Measurements from ENCODE around the gene DMRTC1B. TPM values are rescaled to one million over a fixed set of nuclear protein-coding genes. Genes with fewer than 3 reads are reported as not detected.
"Not testable (repeated sequence)": the region's sequence is repeated elsewhere in the genome, so short reads cannot be mapped to it uniquely, and the experiment has no call there.

DMRTC1B gene, protein sequence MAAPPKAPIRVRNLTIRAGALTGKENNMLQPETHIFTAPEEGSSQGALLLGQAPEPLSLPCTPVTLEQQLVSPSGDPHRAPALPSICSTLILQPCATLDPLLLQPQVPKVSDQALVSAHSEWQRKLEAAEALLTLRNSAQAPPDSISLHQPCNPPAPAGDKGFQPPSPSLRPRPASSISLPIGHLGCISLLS
- under 1 TPM in 1 of 2 experiments, not detected in 1; 0.18 TPM for total RNA-seq

- peak; percentile 77 for ATAC-seq
- H3K36me3 Mint-ChIP-seq (ENCODE audit: low read depth); H3K27me3 Mint-ChIP-seq (ENCODE audit: low read depth); H3K4me1 Mint-ChIP-seq (ENCODE audit: low read depth); H3K4me3 Mint-ChIP-seq; POLR2A ChIA-PET; H3K27ac Mint-ChIP-seq; CTCF ChIA-PET; H3K9me3 Mint-ChIP-seq (ENCODE audit: insufficient read depth); DNase-seq: not testable (repeated sequence)
Observed at GRCh38 chrX:72776653-72777466, at the start of gene DMRTC1B. DMRTC1B (plus strand) TSS chrX:72776890; CDS start chrX:72845136, 68,246 bp downstream.

DNA sequence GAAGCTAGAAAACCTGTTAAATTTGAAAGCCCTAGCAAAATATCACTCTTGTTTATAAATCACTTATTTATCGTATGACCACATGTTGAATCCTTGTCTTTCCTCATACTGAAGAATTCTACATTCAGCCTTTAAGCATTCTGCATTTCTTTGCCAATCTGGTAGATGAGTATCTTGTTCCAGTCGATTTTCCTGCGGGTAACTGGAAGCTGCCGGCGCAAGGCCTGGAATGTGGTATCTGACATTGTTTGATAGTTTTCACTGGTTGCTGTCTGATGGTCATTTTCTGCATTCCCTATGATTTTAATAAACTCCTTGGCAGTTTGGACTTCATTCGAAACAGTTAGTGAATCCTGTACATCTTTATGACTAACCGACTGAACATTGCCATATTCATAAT is 48.8 kb upstream of the DMRTC1B start:
- Mint-ChIP-seq H3K36me3 (ENCODE audit: low read depth) (no peaks in the 10 kb centered on the region), H3K9me3 (ENCODE audit: insufficient read depth) (no peaks in the 10 kb centered on the region), H3K4me3 (no peak overlapping the region), H3K27me3 (ENCODE audit: low read depth) (no peaks in the 10 kb centered on the region), H3K27ac (no peak overlapping the region), H3K4me1 (ENCODE audit: low read depth) (no peaks in the 10 kb centered on the region)
- CTCF ChIA-PET = no interaction called here
- POLR2A ChIA-PET = no interaction called here
- ATAC-seq = no peak
- DNase-seq = no peak

- H3K27ac Mint-ChIP-seq; H3K36me3 Mint-ChIP-seq (ENCODE audit: low read depth); DNase-seq; CTCF ChIA-PET; H3K4me3 Mint-ChIP-seq; H3K4me1 Mint-ChIP-seq (ENCODE audit: low read depth); ATAC-seq; H3K9me3 Mint-ChIP-seq (ENCODE audit: insufficient read depth); POLR2A ChIA-PET: not testable (repeated sequence)
- H3K27me3 Mint-ChIP-seq (ENCODE audit: low read depth) = peaks cover 17% of the 10 kb centered on the region
Observed at GRCh38 chrX:72733636-72734035, 43.1 kb upstream of the DMRTC1B start.

- Mint-ChIP-seq H3K9me3 (ENCODE audit: insufficient read depth) (no peaks in the 10 kb centered on the region), H3K27ac (no peak overlapping the region), H3K4me3 (no peak overlapping the region), H3K36me3 (ENCODE audit: low read depth) (no peaks in the 10 kb centered on the region), H3K4me1 (ENCODE audit: low read depth) (no peaks in the 10 kb centered on the region), H3K27me3 (ENCODE audit: low read depth) (peaks cover 17% of the 10 kb centered on the region)
- DNase-seq (no peak), ATAC-seq (no peak)
- CTCF ChIA-PET = no interaction called here
- POLR2A ChIA-PET = no interaction called here
Observed at GRCh38 chrX:72735561-72735960, 41.1 kb upstream of the DMRTC1B start.

DNA sequence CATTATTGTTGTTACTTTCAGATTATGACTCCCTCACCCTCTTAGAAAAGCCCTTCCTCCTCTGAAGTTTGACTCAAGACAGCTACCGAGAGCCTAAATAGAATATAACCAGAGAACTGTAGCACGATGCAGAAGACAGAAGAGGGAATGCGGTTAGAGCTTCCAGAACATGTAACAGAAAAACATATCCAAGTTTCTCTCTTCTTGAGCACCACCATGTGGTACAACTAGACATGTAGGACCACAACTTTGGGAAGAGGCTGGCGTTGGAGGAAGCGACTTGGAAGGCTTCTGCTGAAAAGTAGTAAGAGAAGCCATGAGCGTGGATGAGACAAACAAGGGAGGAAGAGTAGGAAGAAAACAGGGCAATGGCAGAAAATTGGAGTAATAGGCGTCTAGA is 31.1 kb upstream of the DMRTC1B start:
- DNase-seq; ATAC-seq; H3K27ac Mint-ChIP-seq; H3K4me1 Mint-ChIP-seq (ENCODE audit: low read depth); H3K27me3 Mint-ChIP-seq (ENCODE audit: low read depth); CTCF ChIA-PET; POLR2A ChIA-PET; H3K36me3 Mint-ChIP-seq (ENCODE audit: low read depth); H3K9me3 Mint-ChIP-seq (ENCODE audit: insufficient read depth); H3K4me3 Mint-ChIP-seq: not testable (repeated sequence)

GRCh38 chrX:72748545-72748944 is 28.1 kb upstream of the DMRTC1B start:
- POLR2A ChIA-PET; H3K4me1 Mint-ChIP-seq (ENCODE audit: low read depth); H3K4me3 Mint-ChIP-seq; H3K9me3 Mint-ChIP-seq (ENCODE audit: insufficient read depth); H3K27ac Mint-ChIP-seq; DNase-seq; H3K36me3 Mint-ChIP-seq (ENCODE audit: low read depth); H3K27me3 Mint-ChIP-seq (ENCODE audit: low read depth); CTCF ChIA-PET; ATAC-seq: not testable (repeated sequence)

- POLR2A ChIA-PET = not testable (repeated sequence)
Observed at GRCh38 chrX:72760454-72760853, 16.2 kb upstream of the DMRTC1B start.

DNA sequence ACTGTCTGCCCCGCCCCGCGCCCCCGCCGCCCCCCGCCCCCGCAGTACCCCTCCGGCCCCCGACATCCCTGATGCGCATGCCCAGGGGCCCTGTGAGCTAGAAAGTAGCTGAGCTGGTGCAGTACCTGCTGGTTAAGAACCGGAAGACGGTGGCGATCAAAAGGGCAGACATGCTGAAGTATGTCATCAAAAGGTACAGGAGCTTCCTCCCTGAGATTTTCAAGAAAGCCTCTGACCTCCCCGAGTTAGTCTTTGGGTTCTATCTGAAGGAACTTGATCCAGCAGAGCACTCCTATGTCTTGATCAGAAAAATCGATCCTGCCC is 739 bp downstream of the DMRTC1B start:
- CTCF ChIA-PET; H3K9me3 Mint-ChIP-seq (ENCODE audit: insufficient read depth); POLR2A ChIA-PET; DNase-seq; H3K27ac Mint-ChIP-seq; H3K36me3 Mint-ChIP-seq (ENCODE audit: low read depth); H3K27me3 Mint-ChIP-seq (ENCODE audit: low read depth); H3K4me3 Mint-ChIP-seq; H3K4me1 Mint-ChIP-seq (ENCODE audit: low read depth): not testable (repeated sequence)
- peak; percentile 85 for ATAC-seq

More at GRCh38 chrX:72760454-72760853, 16.2 kb upstream of the DMRTC1B start:
- H3K27me3 Mint-ChIP-seq (ENCODE audit: low read depth); H3K4me1 Mint-ChIP-seq (ENCODE audit: low read depth); H3K36me3 Mint-ChIP-seq (ENCODE audit: low read depth); CTCF ChIA-PET; ATAC-seq; H3K27ac Mint-ChIP-seq; DNase-seq; H3K4me3 Mint-ChIP-seq; H3K9me3 Mint-ChIP-seq (ENCODE audit: insufficient read depth): not testable (repeated sequence)

DNA sequence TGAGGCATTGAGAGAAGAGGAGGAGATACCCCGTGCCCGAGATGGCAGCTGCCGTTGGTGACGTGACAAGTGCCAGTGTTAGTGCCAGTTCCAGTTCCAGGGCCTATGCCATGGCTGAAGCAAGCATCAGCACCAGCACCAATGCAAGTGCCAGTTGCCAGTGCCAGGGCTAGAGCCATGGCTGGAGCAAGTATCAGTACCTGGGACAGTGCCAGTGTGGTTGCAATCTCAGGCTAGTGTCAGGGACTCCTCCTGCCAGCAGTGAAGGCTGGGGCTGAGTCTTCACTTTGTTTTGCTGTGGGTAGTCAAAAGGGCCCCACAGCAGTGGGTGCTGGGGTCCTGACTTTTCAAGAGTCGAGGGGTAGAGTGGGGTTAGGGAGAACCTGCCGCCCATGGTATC is 1.5 kb downstream of the DMRTC1B start:
- H3K9me3 Mint-ChIP-seq (ENCODE audit: insufficient read depth); DNase-seq; CTCF ChIA-PET; H3K27me3 Mint-ChIP-seq (ENCODE audit: low read depth); POLR2A ChIA-PET; H3K4me1 Mint-ChIP-seq (ENCODE audit: low read depth); H3K36me3 Mint-ChIP-seq (ENCODE audit: low read depth); H3K27ac Mint-ChIP-seq; H3K4me3 Mint-ChIP-seq: not testable (repeated sequence)
- ATAC-seq = peak; percentile 34

GRCh38 chrX:72782560-72782959 is 5.9 kb downstream of the DMRTC1B start, which contains the start of gene FAM236B:
FAM236B (minus strand) TSS chrX:72782660; CDS start chrX:72782560, 100 bp downstream.
- H3K27ac Mint-ChIP-seq; DNase-seq; H3K4me1 Mint-ChIP-seq (ENCODE audit: low read depth); ATAC-seq; H3K27me3 Mint-ChIP-seq (ENCODE audit: low read depth); H3K36me3 Mint-ChIP-seq (ENCODE audit: low read depth); POLR2A ChIA-PET; H3K4me3 Mint-ChIP-seq; CTCF ChIA-PET; H3K9me3 Mint-ChIP-seq (ENCODE audit: insufficient read depth): not testable (repeated sequence)

DNA sequence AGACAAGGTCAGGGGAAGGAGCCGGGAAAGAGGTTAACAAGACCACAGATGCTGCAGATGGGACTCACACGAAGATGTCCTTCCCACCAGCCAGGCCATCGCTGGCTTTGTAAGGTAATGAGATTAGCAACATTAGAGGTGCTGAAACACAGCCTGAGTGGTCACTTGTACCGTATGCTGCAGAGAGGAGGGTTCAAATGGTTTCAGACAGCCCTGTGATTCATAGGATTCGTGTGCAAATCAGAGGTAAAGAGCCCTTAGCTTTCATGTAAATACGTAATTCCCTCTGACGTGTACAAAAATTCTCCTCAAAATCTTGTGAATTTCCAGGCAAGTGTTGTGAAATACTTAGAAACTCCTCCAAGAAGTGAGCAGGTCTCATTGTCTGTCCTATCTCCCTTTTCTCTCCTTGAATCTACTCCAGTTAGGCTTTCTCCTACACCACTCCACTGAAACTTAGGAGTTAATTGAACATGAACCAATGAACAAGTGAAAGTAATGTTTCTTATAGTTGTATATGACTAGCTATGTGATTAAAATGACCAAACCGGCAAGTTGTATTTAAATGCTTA is 6.8 kb downstream of the DMRTC1B start:
- H3K27ac Mint-ChIP-seq; ATAC-seq; H3K9me3 Mint-ChIP-seq (ENCODE audit: insufficient read depth); CTCF ChIA-PET; H3K27me3 Mint-ChIP-seq (ENCODE audit: low read depth); H3K36me3 Mint-ChIP-seq (ENCODE audit: low read depth); DNase-seq; POLR2A ChIA-PET; H3K4me1 Mint-ChIP-seq (ENCODE audit: low read depth); H3K4me3 Mint-ChIP-seq: not testable (repeated sequence)

- H3K4me1 Mint-ChIP-seq (ENCODE audit: low read depth); ATAC-seq; H3K4me3 Mint-ChIP-seq; CTCF ChIA-PET; H3K27ac Mint-ChIP-seq; H3K27me3 Mint-ChIP-seq (ENCODE audit: low read depth); H3K9me3 Mint-ChIP-seq (ENCODE audit: insufficient read depth); H3K36me3 Mint-ChIP-seq (ENCODE audit: low read depth); DNase-seq; POLR2A ChIA-PET: not testable (repeated sequence)
Observed at GRCh38 chrX:72783964-72784363, 7.3 kb downstream of the DMRTC1B start.
